ENCODE results near the gene CDK7. TPM values are rescaled to one million over a fixed set of nuclear protein-coding genes. Genes with fewer than 3 reads are reported as not detected.

CDK7 gene
- total and polyA plus RNA-seq, 7 donors = 7.2 to 35.1 (median 18.5) TPM

DNA sequence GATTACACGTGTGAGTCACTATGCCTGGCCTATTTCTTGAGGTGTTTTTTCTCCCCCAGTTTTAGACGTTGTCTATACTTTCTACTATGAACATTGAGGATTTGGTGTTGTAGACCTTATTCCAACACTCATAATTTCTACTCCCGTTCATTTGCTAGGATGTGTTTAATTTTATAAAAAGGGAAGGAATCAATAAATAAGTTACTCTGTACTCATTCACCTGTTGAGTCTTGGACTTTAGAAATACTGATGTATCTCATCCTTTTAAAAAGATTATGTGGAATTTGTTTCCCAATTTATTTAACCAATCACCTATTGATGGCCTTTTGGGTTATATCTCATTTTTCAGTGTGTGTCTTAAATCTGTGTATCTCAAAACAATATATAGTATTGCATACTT lies 3.2 kb downstream of the CDK7 start:
- WGBS, 2 donors = 86 to 89% methylated on average over 3 of the region's 3 CpGs
- Histone ChIP-seq H3K4me3 (no peak overlapping the region), H3K9me3 (no peaks in the 10 kb centered on the region), H3K27me3 (no peaks in the 10 kb centered on the region), H3K27ac (no peak overlapping the region), H3K4me1 (peaks cover 0 to 34% (median 24%) of the 10 kb centered on the region in 4 donors), H3K36me3 (peaks cover 0 to 35% (median 3%) of the 10 kb centered on the region in 4 donors)
- intact Hi-C loops (cut with DNase I) = no loop called here
- no peak for TF ChIP-seq CTCF (IDR thresholded peaks at IDR 0.05)
- TF ChIP-seq EP300 (IDR thresholded peaks at IDR 0.05) = no peak
- no peak for TF ChIP-seq POLR2A (IDR thresholded peaks at IDR 0.05)
- TF ChIP-seq POLR2AphosphoS5 (IDR thresholded peaks at IDR 0.05) = no peak
- no peak for DNase-seq

DNA sequence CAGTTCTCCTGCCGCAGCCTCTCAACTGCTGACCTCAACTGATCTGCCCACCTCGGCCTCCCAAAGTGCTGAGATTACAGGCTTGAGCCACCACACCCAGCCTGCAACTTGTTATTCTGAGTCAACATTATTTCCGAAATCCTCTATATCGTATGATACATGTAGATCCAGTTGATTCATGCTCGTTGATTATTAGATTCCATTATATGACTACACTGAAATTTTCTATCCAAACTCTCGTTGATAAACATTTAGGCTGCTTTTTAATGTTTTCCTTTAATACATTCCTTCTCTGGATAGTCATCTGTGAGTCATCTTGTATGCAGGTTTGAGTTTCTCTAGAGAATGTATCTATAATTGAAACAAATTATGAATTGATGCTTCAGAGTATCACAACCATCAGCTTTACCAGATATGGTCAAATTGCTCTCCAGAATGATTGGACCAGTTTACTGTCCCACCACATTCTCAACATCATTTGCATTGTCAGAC lies 4.1 kb downstream of the CDK7 start:
- intact Hi-C loops (cut with DNase I) = no loop called here
- TF ChIP-seq CTCF (IDR thresholded peaks at IDR 0.05) (no peak), POLR2AphosphoS5 (IDR thresholded peaks at IDR 0.05) (no peak), POLR2A (IDR thresholded peaks at IDR 0.05) (no peak), EP300 (IDR thresholded peaks at IDR 0.05) (no peak)
- Histone ChIP-seq H3K4me3 (no peak overlapping the region), H3K27me3 (no peaks in the 10 kb centered on the region), H3K36me3 (peaks cover 0 to 35% (median 3%) of the 10 kb centered on the region in 4 donors), H3K27ac (peak overlapping the region in 1 of 4 donors; percentile 20), H3K4me1 (peaks cover 0 to 34% (median 24%) of the 10 kb centered on the region in 4 donors), H3K9me3 (no peaks in the 10 kb centered on the region)
- WGBS, 2 donors = 86 to 92% methylated on average over 6 of the region's 6 CpGs
- no peak for DNase-seq

DNA sequence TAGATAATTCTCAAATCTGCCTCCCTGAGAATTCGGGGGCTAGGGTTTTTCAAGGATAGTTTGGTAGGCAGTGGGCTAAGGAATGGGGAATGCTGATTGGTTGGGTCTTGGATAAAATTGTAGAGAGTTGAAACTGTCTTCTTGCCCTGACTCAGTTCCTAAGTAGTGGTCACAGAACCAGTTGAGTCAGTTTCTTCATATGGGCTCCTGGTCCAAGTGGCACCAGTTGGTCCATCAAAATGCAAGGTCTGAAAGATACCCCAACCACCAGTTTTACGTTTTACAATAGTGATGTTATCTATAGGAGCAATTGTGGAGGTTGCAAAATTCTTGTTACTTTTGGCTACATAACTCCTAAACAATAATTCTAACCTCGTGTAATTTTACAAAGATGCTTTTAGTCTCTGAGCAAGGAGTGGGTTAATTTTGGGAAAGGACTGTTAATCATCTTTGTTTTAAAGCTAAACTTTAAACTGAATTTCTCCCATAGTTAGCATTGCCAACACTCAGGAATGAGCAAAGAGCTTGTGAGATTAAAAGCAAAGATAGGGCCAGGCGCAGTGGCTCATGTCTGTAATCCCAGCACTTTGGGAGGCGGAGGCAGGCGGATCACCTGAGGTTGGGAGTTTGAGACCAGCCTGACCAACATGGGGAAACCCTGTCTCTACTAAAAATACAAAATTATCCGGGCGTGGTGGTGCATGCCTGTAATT lies 7.7 kb downstream of the CDK7 start:
- Histone ChIP-seq H3K27me3 (no peaks in the 10 kb centered on the region), H3K27ac (no peak overlapping the region), H3K36me3 (peaks cover 0 to 31% (median 3%) of the 10 kb centered on the region in 4 donors), H3K4me3 (no peak overlapping the region), H3K9me3 (no peaks in the 10 kb centered on the region), H3K4me1 (peaks cover 0 to 16% (median 6%) of the 10 kb centered on the region in 4 donors)
- 89% methylated on average over 8 of the region's 8 CpGs for WGBS, 2 donors
- DNase-seq = no peak
- TF ChIP-seq CTCF (IDR thresholded peaks at IDR 0.05) (no peak), EP300 (IDR thresholded peaks at IDR 0.05) (no peak), POLR2A (IDR thresholded peaks at IDR 0.05) (no peak), POLR2AphosphoS5 (IDR thresholded peaks at IDR 0.05) (no peak)
- intact Hi-C loops (cut with DNase I) = no loop called here

- no peaks in the 10 kb centered on the region for H3K9me3 ChIP-seq
- DNase-seq = no peak
- H3K27me3 ChIP-seq = no peaks in the 10 kb centered on the region
- no peak for TF ChIP-seq POLR2AphosphoS5 (IDR thresholded peaks at IDR 0.05)
- no peak for TF ChIP-seq POLR2A (IDR thresholded peaks at IDR 0.05)
- TF ChIP-seq CTCF (IDR thresholded peaks at IDR 0.05) = no peak
- no peak for TF ChIP-seq EP300 (IDR thresholded peaks at IDR 0.05)
- intact Hi-C loops (cut with DNase I) = no loop called here
- H3K4me1 ChIP-seq = no peaks in the 10 kb centered on the region
- no peak overlapping the region for H3K4me3 ChIP-seq
- peaks cover 0 to 9% (median 3%) of the 10 kb centered on the region in 4 donors for H3K36me3 ChIP-seq
- no peak overlapping the region for H3K27ac ChIP-seq
- WGBS, 2 donors = 95 to 98% methylated on average over 5 of the region's 5 CpGs
Measured at GRCh38 chr5:69245031-69245430, 10.3 kb downstream of the CDK7 start.

Measured in sigmoid colon (tissue), 7 donors.